HG02763 (cell line): ENCODE data around the gene HDAC7.

Source experiments
- ATAC-seq: cut with Tn5 transposase; IDR thresholded peaks from one replicate; pipeline ENCODE4 v1.9.1; 2021; ENCODE audit warnings: mild to moderate bottlenecking, moderate library complexity; ENCODE audit not compliant: unreplicated experiment

Gene HDAC7

GRCh38 chr12:47797441-47797840 lies 22.3 kb downstream of the HDAC7 start:
- ATAC-seq = no peak

GRCh38 chr12:47795814-47796411 lies 23.8 kb downstream of the HDAC7 start:
- no peak for ATAC-seq

GRCh38 chr12:47795121-47795813 lies 24.4 kb downstream of the HDAC7 start:
- no peak for ATAC-seq

- no peak for ATAC-seq
Measured at GRCh38 chr12:47794679-47795078, 25.0 kb downstream of the HDAC7 start.

- no peak for ATAC-seq
Measured at GRCh38 chr12:47793015-47793681, 26.6 kb downstream of the HDAC7 start.

- no peak for ATAC-seq
Measured at GRCh38 chr12:47791874-47792273, 27.8 kb downstream of the HDAC7 start.

GRCh38 chr12:47791351-47791746 lies 28.4 kb downstream of the HDAC7 start:
- ATAC-seq = no peak

- no peak for ATAC-seq
Measured at GRCh38 chr12:47790676-47791350, 28.9 kb downstream of the HDAC7 start.

- no peak for ATAC-seq
Measured at GRCh38 chr12:47789712-47790489, 29.8 kb downstream of the HDAC7 start.

- no peak for ATAC-seq
Measured at GRCh38 chr12:47789141-47789540, 30.6 kb downstream of the HDAC7 start.

GRCh38 chr12:47787596-47788319 lies 31.9 kb downstream of the HDAC7 start:
- ATAC-seq = no peak

- ATAC-seq = no peak
Measured at GRCh38 chr12:47786662-47787280, 32.9 kb downstream of the HDAC7 start.

- ATAC-seq = no peak
Measured at GRCh38 chr12:47785887-47786661, 33.6 kb downstream of the HDAC7 start.

GRCh38 chr12:47785036-47785886 lies 34.4 kb downstream of the HDAC7 start:
- ATAC-seq = no peak

GRCh38 chr12:47783821-47784819 lies 35.6 kb downstream of the HDAC7 start:
- no peak for ATAC-seq

- no peak for ATAC-seq
Measured at GRCh38 chr12:47783024-47783755, 36.5 kb downstream of the HDAC7 start.
